ENCODE data around the gene LHFPL6. TPM values are rescaled to one million over a fixed set of nuclear protein-coding genes. Genes with fewer than 3 reads are reported as not detected.

The LHFPL6 gene
- total and polyA plus RNA-seq, 4 donors, result 58.1 to 214 (median 169) TPM

DNA sequence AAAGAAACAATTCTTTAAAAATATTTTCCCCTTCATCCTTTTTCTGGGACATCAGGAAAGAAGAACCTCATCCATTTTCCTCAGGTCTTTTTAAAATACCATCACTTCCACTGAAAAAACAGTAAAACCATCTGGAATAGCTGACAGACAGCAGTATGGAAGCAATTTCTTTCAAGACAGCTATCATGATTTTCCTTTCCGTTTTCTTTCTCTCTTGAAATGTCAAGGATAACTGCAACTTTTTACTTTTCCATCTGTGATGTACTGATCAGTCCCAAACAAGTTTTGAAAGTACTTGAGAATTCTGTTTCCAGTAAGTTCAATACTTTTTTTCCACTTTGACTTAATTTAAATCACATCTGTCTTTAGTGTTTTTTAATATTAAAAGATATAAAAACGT lies 211.2 kb downstream of the LHFPL6 start:
- Histone ChIP-seq H3K27ac (ENCODE audit: low read depth in 1 of 2, low read length in 2 of 2) (no peak overlapping the region), H3K9me3 (ENCODE audit: control insufficient read depth, low read length) (no peaks in the 10 kb centered on the region), H3K27me3 (ENCODE audit: control insufficient read depth in 1 of 2, insufficient read depth in 2 of 2, low read length in 1 of 2) (no peaks in the 10 kb centered on the region), H3K4me1 (ENCODE audit: control insufficient read depth in 1 of 2, insufficient read depth in 2 of 2, low read length in 2 of 2) (peaks cover 0 to 2% of the 10 kb centered on the region in 2 donors), H3K36me3 (ENCODE audit: control insufficient read depth in 1 of 2, insufficient read depth in 2 of 2, low read length in 1 of 2) (no peaks in the 10 kb centered on the region), H3K4me3 (ENCODE audit: low read length in 2 of 2) (no peak overlapping the region)
- DNase-seq (no peak), ATAC-seq (ENCODE audit: low FRiP score) (no peak)
- intact Hi-C loops (cut with DNase I), result no loop called here
- 72 to 73% methylated on average over 2 of the region's 2 CpGs for WGBS, 2 donors

DNA sequence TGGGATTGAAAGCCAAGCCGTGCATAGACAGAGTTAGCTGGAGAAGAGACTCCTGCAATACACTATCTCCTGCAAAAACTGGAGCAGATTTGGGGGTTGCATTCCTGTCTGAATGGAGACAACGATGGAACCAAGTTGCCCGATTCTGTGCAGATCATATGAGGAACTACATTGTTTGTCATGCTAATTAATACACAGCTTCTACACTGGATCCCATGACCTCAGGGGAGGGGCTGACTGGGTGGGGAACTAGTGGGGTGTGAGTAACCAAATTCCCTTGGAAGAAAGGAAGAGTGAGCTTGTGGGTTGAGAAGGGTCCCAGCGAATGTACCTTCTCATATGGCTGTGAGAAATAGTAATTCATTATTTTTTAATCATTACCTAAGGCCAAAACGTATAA lies 214.0 kb downstream of the LHFPL6 start:
- Histone ChIP-seq H3K4me3 (ENCODE audit: low read length in 2 of 2) (no peak overlapping the region), H3K27ac (ENCODE audit: low read depth in 1 of 2, low read length in 2 of 2) (no peak overlapping the region), H3K9me3 (ENCODE audit: control insufficient read depth, low read length) (no peaks in the 10 kb centered on the region), H3K36me3 (ENCODE audit: control insufficient read depth in 1 of 2, insufficient read depth in 2 of 2, low read length in 1 of 2) (no peaks in the 10 kb centered on the region), H3K27me3 (ENCODE audit: control insufficient read depth in 1 of 2, insufficient read depth in 2 of 2, low read length in 1 of 2) (no peaks in the 10 kb centered on the region), H3K4me1 (ENCODE audit: control insufficient read depth in 1 of 2, insufficient read depth in 2 of 2, low read length in 2 of 2) (peaks cover 0 to 3% of the 10 kb centered on the region in 2 donors)
- intact Hi-C loops (cut with DNase I), result no loop called here
- 77 to 85% methylated on average over 5 of the region's 5 CpGs for WGBS, 2 donors
- no peak for ATAC-seq (ENCODE audit: low FRiP score)
- DNase-seq, result no peak

DNA sequence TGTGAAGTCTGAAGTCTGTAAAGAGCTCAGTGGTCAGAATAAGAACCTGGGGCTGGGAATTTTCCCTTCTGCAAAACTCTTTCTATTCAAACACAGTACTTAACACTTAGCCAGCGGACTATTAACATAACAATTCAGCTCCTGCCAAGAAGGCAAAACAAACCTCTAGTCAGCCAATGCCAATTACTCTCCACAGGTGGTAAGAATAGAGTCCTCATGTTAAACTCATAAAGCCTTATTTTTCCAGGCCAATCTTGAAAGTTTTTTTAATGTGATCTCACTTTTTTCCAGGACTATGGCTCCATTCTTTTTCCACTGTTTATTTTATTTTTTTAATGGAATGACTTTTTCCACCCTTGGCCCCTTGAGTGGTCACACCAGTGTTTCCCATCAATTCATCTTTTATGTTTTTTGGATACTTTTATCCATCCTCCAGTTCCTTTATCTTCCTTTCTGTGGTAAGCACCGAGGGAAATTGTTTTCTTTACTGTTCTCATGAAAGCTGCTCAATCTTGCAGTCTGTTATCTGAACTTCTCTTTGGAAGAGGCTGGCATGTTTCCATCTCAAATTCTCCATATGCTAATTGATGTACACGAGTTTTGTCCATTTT lies 217.3 kb downstream of the LHFPL6 start:
- H3K36me3 ChIP-seq (ENCODE audit: control insufficient read depth in 1 of 2, insufficient read depth in 2 of 2, low read length in 1 of 2), result no peaks in the 10 kb centered on the region
- H3K27me3 ChIP-seq (ENCODE audit: control insufficient read depth in 1 of 2, insufficient read depth in 2 of 2, low read length in 1 of 2), result no peaks in the 10 kb centered on the region
- peaks cover 8 to 10% of the 10 kb centered on the region in 2 donors for H3K4me1 ChIP-seq (ENCODE audit: control insufficient read depth in 1 of 2, insufficient read depth in 2 of 2, low read length in 2 of 2)
- no peak overlapping the region for H3K4me3 ChIP-seq (ENCODE audit: low read length in 2 of 2)
- no peaks in the 10 kb centered on the region for H3K9me3 ChIP-seq (ENCODE audit: control insufficient read depth, low read length)
- DNase-seq (no peak), ATAC-seq (ENCODE audit: low FRiP score) (peak; percentile 65)
- no peak overlapping the region for H3K27ac ChIP-seq (ENCODE audit: low read depth in 1 of 2, low read length in 2 of 2)
- WGBS, 2 donors, result 4 to 6% methylated on average over 3 of the region's 3 CpGs
- intact Hi-C loops (cut with DNase I), result no loop called here

DNA sequence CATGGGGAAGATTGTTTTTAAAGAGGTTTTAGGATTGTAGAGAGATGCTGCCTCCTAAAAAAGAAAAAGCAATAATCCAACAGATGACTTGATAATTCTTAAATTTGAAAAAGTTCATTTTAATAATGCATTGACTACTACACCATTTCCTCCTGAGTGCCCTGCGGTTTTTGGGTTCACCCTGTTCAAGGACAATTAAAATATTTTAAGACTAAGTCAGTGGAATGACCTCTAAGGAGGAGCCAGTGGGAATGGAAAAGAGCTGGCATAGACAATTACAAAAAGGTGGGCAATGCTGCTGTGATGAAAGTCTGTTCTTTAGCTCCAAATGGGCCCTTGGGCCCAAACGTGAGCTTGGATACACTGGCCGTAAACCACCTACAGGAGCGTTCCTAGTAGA lies 217.8 kb downstream of the LHFPL6 start:
- DNase-seq (no peak), ATAC-seq (ENCODE audit: low FRiP score) (no peak)
- 8 to 15% methylated on average over 4 of the region's 4 CpGs for WGBS, 2 donors
- peaks cover 8 to 11% of the 10 kb centered on the region in 2 donors for H3K4me1 ChIP-seq (ENCODE audit: control insufficient read depth in 1 of 2, insufficient read depth in 2 of 2, low read length in 2 of 2)
- no peak overlapping the region for H3K4me3 ChIP-seq (ENCODE audit: low read length in 2 of 2)
- H3K27me3 ChIP-seq (ENCODE audit: control insufficient read depth in 1 of 2, insufficient read depth in 2 of 2, low read length in 1 of 2), result no peaks in the 10 kb centered on the region
- peak overlapping the region; percentile 77 to 79 for H3K27ac ChIP-seq (ENCODE audit: low read depth in 1 of 2, low read length in 2 of 2)
- H3K36me3 ChIP-seq (ENCODE audit: control insufficient read depth in 1 of 2, insufficient read depth in 2 of 2, low read length in 1 of 2), result no peaks in the 10 kb centered on the region
- intact Hi-C loops (cut with DNase I), result no loop called here
- H3K9me3 ChIP-seq (ENCODE audit: control insufficient read depth, low read length), result no peaks in the 10 kb centered on the region

DNA sequence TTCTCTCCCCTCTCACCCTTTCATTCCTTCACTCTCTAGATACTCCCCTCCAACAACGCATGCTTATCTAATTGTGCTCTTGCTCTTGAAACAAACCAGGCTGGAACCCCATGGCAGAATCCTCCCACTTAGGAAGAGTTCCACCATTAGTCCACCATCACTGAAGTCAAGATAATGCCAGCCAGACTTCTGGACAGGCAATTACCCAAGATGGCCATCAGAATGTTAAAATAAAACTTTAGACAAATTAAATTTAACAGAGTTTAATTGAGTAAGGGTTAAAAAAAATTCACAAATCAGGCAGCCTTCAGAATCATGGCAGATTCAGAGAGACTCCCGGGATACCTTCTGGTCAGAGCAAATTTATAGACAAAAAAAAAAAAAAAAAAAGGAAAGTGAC lies 221.5 kb downstream of the LHFPL6 start:
- Histone ChIP-seq H3K27me3 (ENCODE audit: control insufficient read depth in 1 of 2, insufficient read depth in 2 of 2, low read length in 1 of 2) (no peaks in the 10 kb centered on the region), H3K4me1 (ENCODE audit: control insufficient read depth in 1 of 2, insufficient read depth in 2 of 2, low read length in 2 of 2) (peaks cover 10 to 19% of the 10 kb centered on the region in 2 donors), H3K4me3 (ENCODE audit: low read length in 2 of 2) (no peak overlapping the region), H3K9me3 (ENCODE audit: control insufficient read depth, low read length) (no peaks in the 10 kb centered on the region), H3K36me3 (ENCODE audit: control insufficient read depth in 1 of 2, insufficient read depth in 2 of 2, low read length in 1 of 2) (no peaks in the 10 kb centered on the region), H3K27ac (ENCODE audit: low read depth in 1 of 2, low read length in 2 of 2) (no peak overlapping the region)
- intact Hi-C loops (cut with DNase I), result no loop called here
- WGBS, 2 donors, result 65 to 69% methylated on average over 2 of the region's 2 CpGs
- DNase-seq (no peak), ATAC-seq (ENCODE audit: low FRiP score) (no peak)

DNA sequence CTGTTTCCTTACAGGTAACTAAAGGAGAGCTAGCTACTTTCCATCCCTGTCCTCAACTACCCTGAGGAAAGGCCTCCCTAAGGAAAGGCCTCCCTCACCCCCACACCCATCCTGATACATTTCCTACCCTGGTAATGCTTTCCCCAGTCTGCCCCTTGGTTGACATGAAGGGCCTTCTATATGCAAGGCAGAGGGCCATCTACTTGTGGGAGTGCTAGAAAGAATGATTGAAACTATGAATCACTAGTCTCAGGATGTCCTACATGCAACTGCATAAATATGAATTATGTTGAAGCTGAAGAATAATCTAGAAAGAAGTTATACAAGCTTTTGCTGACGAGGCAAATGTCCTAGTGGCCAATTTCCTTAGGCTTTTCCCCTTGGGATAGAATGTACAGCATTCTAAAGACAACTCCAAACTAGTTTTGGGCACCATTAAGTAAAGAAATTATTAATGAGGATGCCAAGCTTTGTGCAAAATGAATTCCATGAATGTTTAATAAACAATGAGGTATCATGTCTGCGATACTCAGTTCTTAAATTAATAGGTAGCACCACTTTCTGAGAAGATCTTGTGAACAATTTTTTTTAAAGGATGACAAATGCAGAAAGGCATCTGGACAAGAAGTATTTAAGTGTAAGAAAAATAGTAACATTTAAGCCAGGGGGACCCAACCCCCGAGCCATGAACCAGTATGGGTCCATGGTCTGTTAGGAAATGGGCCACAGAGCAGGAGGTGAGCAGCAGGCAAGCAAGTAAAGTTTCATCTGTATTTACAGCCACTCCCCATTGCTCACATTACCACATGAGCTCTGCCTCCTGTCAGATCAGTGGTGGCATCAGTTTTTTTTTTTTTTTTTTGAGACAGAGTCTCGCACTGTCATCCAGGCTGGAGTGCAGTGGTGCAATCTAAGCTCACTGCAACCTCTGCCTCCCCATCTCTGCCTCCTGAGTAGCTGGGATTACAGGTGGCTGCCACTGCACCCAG lies 223.0 kb downstream of the LHFPL6 start:
- intact Hi-C loops (cut with DNase I), result no loop called here
- Histone ChIP-seq H3K36me3 (ENCODE audit: control insufficient read depth in 1 of 2, insufficient read depth in 2 of 2, low read length in 1 of 2) (no peaks in the 10 kb centered on the region), H3K27ac (ENCODE audit: low read depth in 1 of 2, low read length in 2 of 2) (no peak overlapping the region), H3K4me1 (ENCODE audit: control insufficient read depth in 1 of 2, insufficient read depth in 2 of 2, low read length in 2 of 2) (peaks cover 10 to 20% of the 10 kb centered on the region in 2 donors), H3K4me3 (ENCODE audit: low read length in 2 of 2) (no peak overlapping the region), H3K27me3 (ENCODE audit: control insufficient read depth in 1 of 2, insufficient read depth in 2 of 2, low read length in 1 of 2) (no peaks in the 10 kb centered on the region), H3K9me3 (ENCODE audit: control insufficient read depth, low read length) (no peaks in the 10 kb centered on the region)
- no peak for DNase-seq
- no peak for ATAC-seq (ENCODE audit: low FRiP score)
- WGBS, 2 donors, result 71 to 84% methylated on average over 4 of the region's 4 CpGs

DNA sequence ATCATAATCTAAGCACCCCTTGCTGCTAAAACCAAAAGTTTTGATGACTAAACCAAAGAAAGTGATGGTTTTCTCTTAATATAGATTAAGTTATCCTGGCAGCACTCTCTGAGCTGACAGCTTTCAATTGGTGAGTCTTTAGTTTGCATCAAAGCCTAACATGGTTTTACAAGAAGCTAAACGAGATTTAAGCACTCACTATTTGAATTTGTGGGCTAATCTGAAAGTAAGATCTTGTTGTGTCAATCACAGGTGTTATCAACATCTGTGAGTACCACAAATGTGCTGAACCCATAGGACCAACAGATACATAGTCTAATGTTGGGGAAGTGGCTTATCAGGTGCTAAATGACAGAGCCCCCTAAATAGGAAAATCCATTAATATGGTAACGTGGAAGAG lies 223.9 kb downstream of the LHFPL6 start:
- Histone ChIP-seq H3K27ac (ENCODE audit: low read depth in 1 of 2, low read length in 2 of 2) (peak overlapping the region in 1 of 2 donors; percentile 43), H3K4me1 (ENCODE audit: control insufficient read depth in 1 of 2, insufficient read depth in 2 of 2, low read length in 2 of 2) (peaks cover 7 to 25% of the 10 kb centered on the region in 2 donors), H3K27me3 (ENCODE audit: control insufficient read depth in 1 of 2, insufficient read depth in 2 of 2, low read length in 1 of 2) (no peaks in the 10 kb centered on the region), H3K36me3 (ENCODE audit: control insufficient read depth in 1 of 2, insufficient read depth in 2 of 2, low read length in 1 of 2) (no peaks in the 10 kb centered on the region), H3K4me3 (ENCODE audit: low read length in 2 of 2) (no peak overlapping the region), H3K9me3 (ENCODE audit: control insufficient read depth, low read length) (no peaks in the 10 kb centered on the region)
- WGBS, 2 donors, result 62 to 68% methylated on average over 2 of the region's 2 CpGs
- intact Hi-C loops (cut with DNase I), result no loop called here
- ATAC-seq (ENCODE audit: low FRiP score) (no peak), DNase-seq (no peak)

DNA sequence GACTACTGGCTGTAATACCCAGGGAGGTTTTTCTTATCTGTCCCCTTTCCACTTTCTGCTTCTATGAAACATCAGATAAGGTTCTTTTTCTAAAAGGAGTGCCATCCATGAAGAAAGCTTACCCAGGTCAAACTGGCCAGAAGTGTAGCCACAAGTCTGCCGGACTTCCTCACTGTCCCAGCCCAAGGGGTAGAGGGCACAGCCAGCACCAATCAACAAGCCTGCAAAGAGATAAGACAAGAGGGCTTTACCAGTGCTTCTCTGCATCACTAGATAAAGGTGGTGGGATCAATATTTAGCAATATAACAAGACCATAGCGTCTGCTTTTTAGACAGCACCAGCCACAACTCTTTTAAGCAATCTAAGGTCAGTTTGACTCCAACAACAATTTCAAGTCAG lies 224.7 kb downstream of the LHFPL6 start:
- 2 to 12% methylated on average over 2 of the region's 2 CpGs for WGBS, 2 donors
- H3K9me3 ChIP-seq (ENCODE audit: control insufficient read depth, low read length), result no peaks in the 10 kb centered on the region
- peaks cover 9 to 20% of the 10 kb centered on the region in 2 donors for H3K4me1 ChIP-seq (ENCODE audit: control insufficient read depth in 1 of 2, insufficient read depth in 2 of 2, low read length in 2 of 2)
- intact Hi-C loops (cut with DNase I), result no loop called here
- no peaks in the 10 kb centered on the region for H3K27me3 ChIP-seq (ENCODE audit: control insufficient read depth in 1 of 2, insufficient read depth in 2 of 2, low read length in 1 of 2)
- H3K27ac ChIP-seq (ENCODE audit: low read depth in 1 of 2, low read length in 2 of 2), result peak overlapping the region; percentile 43 to 63
- DNase-seq, result no peak
- H3K4me3 ChIP-seq (ENCODE audit: low read length in 2 of 2), result peak overlapping the region in 1 of 2 donors; percentile 6
- H3K36me3 ChIP-seq (ENCODE audit: control insufficient read depth in 1 of 2, insufficient read depth in 2 of 2, low read length in 1 of 2), result no peaks in the 10 kb centered on the region
- no peak for ATAC-seq (ENCODE audit: low FRiP score)

Data from aorta (tissue), 5 donors.